Duodenal mucosa (tissue), 2 donors: ENCODE data around the gene EFCAB10.
"Not testable (repeated sequence)": the region's sequence is repeated elsewhere in the genome, so short reads cannot be mapped to it uniquely, and the experiment has no call there.

ENCODE experiments used
- H3K27ac ChIP-seq: one replicate; pipeline ENCODE4 v1.7.0; 2013; ENCODE audit warnings: low read depth, low read length
- H3K27me3 ChIP-seq, 2 donors: one replicate each; pipeline ENCODE4 v1.7.0; 2013; ENCODE audit warnings: low read length in 2 of 2, control low read depth in 1 of 2; ENCODE audit not compliant: insufficient read depth in 2 of 2, control insufficient read depth in 1 of 2
- H3K36me3 ChIP-seq, 2 donors: one replicate each; pipeline ENCODE4 v1.7.0; 2013; ENCODE audit warnings: low read length in 2 of 2, control low read depth in 1 of 2; ENCODE audit not compliant: insufficient read depth in 2 of 2, control insufficient read depth in 1 of 2
- H3K4me1 ChIP-seq, 2 donors: one replicate each; pipeline ENCODE4 v1.7.0; 2013; ENCODE audit warnings: low read length in 2 of 2, control low read depth in 1 of 2; ENCODE audit not compliant: insufficient read depth in 2 of 2, control insufficient read depth in 1 of 2
- H3K4me3 ChIP-seq, 2 donors: one replicate each; pipeline ENCODE4 v1.7.0; 2013; ENCODE audit warnings: low read length in 2 of 2, low read depth in 1 of 2
- H3K9ac ChIP-seq, 2 donors: one replicate each; pipeline ENCODE4 v1.7.0; 2013; ENCODE audit warnings: low read length in 2 of 2, low read depth in 1 of 2
- H3K9me3 ChIP-seq, 2 donors: one replicate each; pipeline ENCODE4 v1.7.0; 2013; ENCODE audit warnings: low read length in 2 of 2, control low read depth in 1 of 2; ENCODE audit not compliant: control insufficient read depth in 1 of 2

EFCAB10 gene

DNA sequence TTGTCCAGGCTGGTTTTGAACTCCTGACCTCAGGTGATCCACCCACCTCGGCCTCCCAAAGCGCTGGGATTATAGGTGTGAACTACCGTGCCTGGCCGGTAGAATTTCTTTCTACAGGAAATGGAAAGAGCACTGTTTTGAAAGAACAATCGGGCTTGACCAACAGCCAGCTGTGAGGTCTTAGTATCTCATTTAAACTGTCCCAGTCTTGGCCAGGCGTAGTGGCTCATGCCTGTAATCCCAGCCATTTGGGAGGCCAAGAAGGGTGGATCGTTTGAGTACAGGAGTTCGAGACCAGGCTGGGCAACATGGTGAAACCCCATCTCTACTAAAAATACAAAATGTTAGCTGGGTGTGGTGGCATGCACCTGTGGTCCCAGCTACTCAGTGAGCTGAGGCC is 17.8 kb upstream of the EFCAB10 start:
- not testable (repeated sequence) for H3K36me3 ChIP-seq, H3K4me1 ChIP-seq, H3K9ac ChIP-seq, H3K27me3 ChIP-seq, H3K27ac ChIP-seq, H3K4me3 ChIP-seq, H3K9me3 ChIP-seq

DNA sequence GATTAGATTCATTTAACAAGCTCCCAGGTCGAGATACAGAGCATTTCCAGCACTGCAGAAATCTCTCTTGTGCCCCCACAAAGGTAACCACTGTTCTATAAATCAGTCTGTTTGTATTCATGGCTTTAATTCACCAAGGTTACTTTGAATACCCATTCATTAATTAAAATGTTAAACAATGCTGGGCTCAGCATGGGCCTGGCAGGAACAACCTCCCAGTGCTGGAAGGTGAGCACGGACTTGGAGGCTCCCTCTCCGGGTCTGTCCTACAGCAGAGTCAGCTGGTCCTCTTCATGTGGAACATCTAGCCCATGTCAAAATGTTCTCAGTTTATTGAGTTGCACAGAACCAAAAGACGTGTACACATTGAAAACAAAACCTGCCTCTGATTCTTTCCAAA is 15.6 kb upstream of the EFCAB10 start:
- H3K27ac ChIP-seq = no peak overlapping the region
- no peaks in the 10 kb centered on the region for H3K27me3 ChIP-seq
- H3K36me3 ChIP-seq = no peaks in the 10 kb centered on the region
- H3K9me3 ChIP-seq = no peaks in the 10 kb centered on the region
- no peaks in the 10 kb centered on the region for H3K4me1 ChIP-seq
- H3K4me3 ChIP-seq = no peak overlapping the region
- H3K9ac ChIP-seq = no peak overlapping the region

DNA sequence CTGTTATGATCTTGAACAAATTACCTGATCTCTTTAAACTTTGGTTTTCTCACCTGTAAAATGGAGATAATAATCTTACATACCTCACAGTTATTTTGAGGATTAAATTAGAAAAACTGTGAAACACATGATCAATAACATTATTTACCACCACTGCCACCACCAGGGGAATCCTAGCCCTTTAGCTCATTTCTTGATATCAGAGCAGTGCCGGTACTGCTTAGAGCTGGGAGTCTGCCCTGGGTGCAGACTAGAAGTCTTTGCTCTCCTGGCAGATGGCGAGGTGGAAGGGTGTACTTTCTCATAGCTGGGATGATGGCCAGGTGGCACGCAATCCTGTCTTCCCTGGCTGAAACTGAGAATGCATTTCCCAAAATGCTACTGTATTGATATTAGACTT is 12.7 kb upstream of the EFCAB10 start:
- Histone ChIP-seq H3K4me3 (no peak overlapping the region), H3K9ac (no peak overlapping the region), H3K36me3 (no peaks in the 10 kb centered on the region), H3K27ac (no peak overlapping the region), H3K27me3 (no peaks in the 10 kb centered on the region), H3K4me1 (peaks cover 0 to 5% of the 10 kb centered on the region in 2 donors), H3K9me3 (no peaks in the 10 kb centered on the region)

DNA sequence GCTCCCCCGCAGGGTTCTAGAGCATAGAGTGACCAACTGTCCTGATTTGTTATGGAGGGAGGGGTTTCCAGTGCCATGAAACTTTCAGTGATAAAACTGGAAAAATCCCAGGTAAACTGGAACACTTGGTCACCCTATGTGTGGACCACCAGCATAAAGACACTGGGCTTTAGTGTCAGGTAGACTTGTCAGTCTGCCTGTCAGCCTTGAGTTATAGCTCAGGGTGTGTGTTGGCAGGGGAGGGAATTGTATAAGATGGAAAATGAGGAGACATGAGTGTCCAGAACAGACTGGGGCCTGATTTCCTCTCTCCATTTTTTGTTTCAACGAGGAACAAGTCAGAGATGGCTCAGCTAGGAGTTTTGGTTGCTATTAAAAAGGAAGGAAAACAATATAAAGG is 10.2 kb upstream of the EFCAB10 start:
- Histone ChIP-seq H3K27me3 (no peaks in the 10 kb centered on the region), H3K4me1 (peaks cover 0 to 7% of the 10 kb centered on the region in 2 donors), H3K27ac (no peak overlapping the region), H3K36me3 (no peaks in the 10 kb centered on the region), H3K4me3 (no peak overlapping the region), H3K9me3 (no peaks in the 10 kb centered on the region), H3K9ac (no peak overlapping the region)

DNA sequence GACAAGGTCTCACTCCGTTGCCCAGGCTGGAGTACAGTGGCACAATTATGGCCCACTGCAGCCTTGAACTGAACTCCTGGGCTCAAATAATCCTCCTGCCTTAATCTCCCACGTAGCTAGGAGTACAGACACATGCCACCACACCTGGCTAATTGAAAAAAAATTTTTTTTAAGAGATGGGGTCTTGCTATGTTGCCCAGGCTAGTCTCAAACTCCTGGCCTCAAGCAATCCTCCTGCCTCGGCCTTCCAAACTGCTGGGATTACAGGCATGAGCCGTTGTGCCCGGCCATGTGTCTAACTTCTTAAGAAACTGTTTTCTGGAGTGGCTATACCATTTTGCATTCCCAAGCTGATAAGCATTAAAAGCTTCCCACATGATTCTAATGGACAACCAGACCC is 9.5 kb upstream of the EFCAB10 start:
- Histone ChIP-seq H3K27me3 (no peaks in the 10 kb centered on the region), H3K27ac (no peak overlapping the region), H3K36me3 (no peaks in the 10 kb centered on the region), H3K9me3 (no peaks in the 10 kb centered on the region), H3K9ac (no peak overlapping the region), H3K4me1 (peaks cover 0 to 7% of the 10 kb centered on the region in 2 donors), H3K4me3 (no peak overlapping the region)

DNA sequence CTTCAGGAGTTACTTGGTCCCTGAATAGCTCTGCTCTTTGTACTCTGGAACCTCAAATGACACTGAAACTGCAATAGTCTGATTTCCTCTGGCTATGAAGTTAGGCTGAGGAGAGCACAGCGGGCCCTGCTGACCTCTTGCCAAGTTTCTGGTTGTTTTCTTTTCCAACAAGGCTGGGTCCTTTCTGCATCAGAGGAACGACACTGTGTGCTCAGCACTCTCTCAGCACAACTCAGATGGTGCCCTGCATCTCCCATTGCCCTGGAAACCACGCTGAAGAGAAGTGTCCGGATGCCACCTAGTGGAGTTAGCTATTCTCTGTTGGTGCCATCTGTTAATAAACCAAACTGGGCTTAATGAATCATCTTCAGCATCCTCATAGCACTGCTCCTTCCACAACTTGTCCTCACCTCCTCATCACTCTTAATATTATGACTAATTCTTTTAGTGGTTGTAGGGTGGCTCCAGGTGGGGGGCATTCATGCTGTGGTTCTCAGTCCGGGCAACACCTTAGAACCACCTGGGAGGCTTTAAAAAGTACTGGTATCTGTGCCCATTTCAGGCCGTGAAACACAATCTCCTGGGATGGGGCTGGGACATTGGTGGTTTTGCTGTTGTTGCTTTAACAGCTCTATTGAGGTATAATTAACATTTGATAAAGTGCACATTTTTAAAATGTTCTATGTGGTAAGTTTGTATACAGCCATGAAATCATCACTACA is 8.2 kb upstream of the EFCAB10 start:
- Histone ChIP-seq H3K36me3 (no peaks in the 10 kb centered on the region), H3K27me3 (no peaks in the 10 kb centered on the region), H3K9me3 (no peaks in the 10 kb centered on the region), H3K4me3 (no peak overlapping the region), H3K9ac (no peak overlapping the region), H3K4me1 (peaks cover 0 to 7% of the 10 kb centered on the region in 2 donors), H3K27ac (no peak overlapping the region)

DNA sequence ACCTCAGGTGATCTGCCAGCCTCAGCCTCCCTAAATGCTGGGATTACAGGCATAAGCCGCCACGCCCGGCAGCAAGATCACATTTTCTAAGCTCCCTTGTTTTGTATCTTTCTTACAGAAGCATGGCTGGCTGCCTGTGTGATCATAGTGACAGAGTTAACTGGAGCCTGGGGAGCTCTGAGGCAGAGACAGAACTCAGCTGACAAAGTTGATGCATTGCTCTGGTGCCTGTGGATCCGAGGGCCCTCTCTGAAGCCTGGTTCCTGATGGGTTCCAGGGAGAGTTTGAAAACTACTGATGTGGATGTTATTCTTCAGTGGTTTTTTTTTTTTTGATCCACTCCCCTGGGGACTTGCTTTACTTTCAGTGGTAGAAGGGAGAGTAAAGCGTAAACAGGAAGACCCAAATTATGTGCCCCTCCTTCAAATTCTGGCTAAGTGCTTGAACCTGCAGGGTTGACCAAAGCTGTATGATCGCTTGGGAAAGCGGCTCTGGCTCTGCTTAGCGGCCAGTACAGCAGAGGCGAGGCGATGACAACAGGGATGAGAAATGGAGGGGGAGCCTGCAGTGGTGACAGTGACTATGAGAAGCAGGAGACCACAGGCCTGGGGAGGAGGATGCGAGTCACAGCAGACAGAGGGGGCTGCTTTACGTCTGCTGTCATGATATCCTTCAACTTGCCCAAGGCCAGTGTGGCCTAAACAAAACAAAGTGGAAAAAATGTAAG is 6.8 kb upstream of the EFCAB10 start:
- H3K9ac ChIP-seq = no peak overlapping the region
- H3K4me1 ChIP-seq = peaks cover 0 to 7% of the 10 kb centered on the region in 2 donors
- no peak overlapping the region for H3K4me3 ChIP-seq
- H3K27ac ChIP-seq = no peak overlapping the region
- no peaks in the 10 kb centered on the region for H3K27me3 ChIP-seq
- H3K36me3 ChIP-seq = no peaks in the 10 kb centered on the region
- no peaks in the 10 kb centered on the region for H3K9me3 ChIP-seq

DNA sequence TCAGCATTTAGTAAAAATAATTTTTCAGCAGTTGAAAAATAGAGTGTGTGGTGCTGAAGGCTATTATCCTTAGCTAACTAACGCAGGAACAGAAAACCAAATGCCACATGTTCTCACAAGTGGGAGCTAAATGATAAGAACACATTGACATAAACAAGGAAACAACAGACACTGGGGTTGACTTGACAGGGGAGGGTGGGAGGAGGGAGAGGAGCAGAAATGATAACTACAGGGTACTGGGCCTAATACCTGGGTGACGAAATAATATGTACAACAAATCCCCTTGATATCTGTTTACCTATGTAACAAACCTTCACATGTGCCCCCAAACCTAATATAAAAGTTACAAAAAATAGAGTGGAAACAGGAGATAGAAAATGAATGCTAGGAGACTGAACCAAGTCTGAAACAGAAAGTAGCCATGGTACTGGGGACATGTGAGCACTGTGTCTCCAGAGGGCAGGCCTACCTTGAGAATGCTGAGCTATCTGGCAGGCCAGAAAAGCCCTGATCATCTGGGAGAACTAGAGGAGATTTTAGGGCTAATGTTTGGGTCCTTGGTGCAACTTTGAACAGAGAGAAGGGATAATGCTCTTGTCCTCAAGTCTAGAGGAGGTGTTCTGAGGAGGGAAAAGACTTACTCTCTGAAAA is 4.7 kb upstream of the EFCAB10 start:
- Histone ChIP-seq H3K4me1 (peaks cover 0 to 13% of the 10 kb centered on the region in 2 donors), H3K4me3 (no peak overlapping the region), H3K27ac (no peak overlapping the region), H3K36me3 (no peaks in the 10 kb centered on the region), H3K9me3 (no peaks in the 10 kb centered on the region), H3K9ac (no peak overlapping the region), H3K27me3 (no peaks in the 10 kb centered on the region)

DNA sequence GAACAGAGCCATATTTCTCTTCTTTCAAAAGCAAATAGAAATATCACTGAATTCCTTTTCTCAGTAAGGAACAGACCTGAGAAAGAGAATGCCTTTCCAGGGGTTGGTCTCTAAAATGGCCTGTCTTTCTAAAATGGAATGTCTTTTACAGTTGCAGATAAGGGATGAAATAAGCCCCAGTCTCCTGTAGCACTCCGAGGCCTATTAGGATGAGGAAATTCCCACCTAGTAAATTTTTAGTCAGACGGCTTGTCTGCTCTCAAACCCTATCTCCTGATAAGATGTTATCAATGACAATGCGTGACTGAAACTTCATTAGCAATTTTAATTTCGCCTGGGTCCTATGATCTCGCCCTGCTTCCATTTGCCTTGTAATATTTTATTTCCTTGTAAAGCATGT is 2.9 kb upstream of the EFCAB10 start:
- H3K27ac ChIP-seq = no peak overlapping the region
- H3K27me3 ChIP-seq = no peaks in the 10 kb centered on the region
- H3K36me3 ChIP-seq = no peaks in the 10 kb centered on the region
- H3K4me3 ChIP-seq = no peak overlapping the region
- peaks cover 0 to 11% of the 10 kb centered on the region in 2 donors for H3K4me1 ChIP-seq
- H3K9ac ChIP-seq = no peak overlapping the region
- no peaks in the 10 kb centered on the region for H3K9me3 ChIP-seq

DNA sequence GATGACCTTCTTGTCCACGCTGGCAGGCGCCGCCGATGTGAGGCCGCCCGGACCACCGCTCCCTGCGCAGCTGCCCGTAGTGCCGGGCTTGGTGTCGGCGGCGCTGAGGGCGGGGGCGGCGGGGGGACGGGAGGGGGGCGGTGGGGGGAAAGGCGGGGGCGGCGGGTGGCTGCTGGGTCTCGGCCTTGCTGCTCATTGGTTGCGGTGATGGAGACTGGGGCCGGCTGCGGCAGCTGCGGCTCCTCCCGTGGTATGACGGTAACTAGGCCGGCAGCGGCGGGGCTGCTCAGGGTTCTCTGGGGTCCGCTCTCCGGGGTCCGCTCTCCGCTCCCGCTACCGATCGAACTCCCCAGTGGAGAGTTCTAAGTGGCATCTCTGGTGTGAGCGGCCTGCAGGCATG is 1.8 kb upstream of the EFCAB10 start:
- no peaks in the 10 kb centered on the region for H3K9me3 ChIP-seq
- H3K27me3 ChIP-seq = no peaks in the 10 kb centered on the region
- peaks cover 0 to 8% of the 10 kb centered on the region in 2 donors for H3K4me1 ChIP-seq
- no peak overlapping the region for H3K9ac ChIP-seq
- no peak overlapping the region for H3K4me3 ChIP-seq
- no peaks in the 10 kb centered on the region for H3K36me3 ChIP-seq
- H3K27ac ChIP-seq = no peak overlapping the region
